ENCODE data around the gene EPG5.
"Not testable (repeated sequence)": the region's sequence is repeated elsewhere in the genome, so short reads cannot be mapped to it uniquely, and the experiment has no call there.

Gene EPG5

DNA sequence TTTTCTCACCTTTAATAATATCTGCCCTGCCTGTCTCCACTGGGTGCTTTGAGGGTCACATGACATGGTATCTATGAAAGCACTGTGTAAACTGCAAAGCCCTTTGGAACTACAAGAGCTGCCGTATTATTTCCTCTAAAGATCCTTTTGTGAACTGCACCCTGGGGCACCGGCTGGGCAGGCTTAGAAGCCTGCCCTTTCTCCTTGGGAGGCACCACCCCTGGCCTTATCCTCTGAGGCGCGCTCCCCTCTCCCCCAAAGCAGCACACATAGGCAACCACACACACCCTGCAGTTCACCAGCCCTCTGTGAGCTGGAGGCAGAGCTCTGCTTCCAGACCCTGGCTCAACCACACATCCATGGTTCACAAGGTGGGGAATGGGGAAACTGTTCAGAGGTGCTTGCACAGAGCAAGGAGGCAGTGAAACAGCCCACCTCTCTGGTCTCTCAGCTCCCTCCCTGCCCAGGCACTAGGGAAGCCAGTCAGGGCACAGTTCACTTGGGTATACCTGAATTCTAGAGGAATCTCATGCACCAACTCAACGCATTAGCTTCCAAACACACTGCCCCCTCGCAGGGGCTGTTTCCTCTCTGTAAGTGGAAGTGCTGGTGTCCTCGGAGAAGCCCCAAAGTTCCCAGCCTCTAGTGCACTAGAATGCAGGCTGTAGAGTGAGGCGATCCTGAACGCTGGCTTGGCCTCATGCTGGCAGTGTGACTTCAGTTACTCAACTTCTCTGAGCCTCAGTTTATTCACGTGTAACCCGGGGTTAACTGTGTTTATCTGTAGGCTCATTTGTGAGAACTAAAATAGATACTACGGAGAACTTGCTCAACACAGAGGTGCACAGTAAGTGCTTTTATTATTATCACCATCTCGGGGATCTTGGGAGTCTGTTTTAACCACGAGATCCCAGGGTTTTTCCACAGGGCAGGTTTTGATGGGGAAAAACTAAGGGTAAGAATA is 130.6 kb downstream of the EPG5 start:
- DNase-seq, result no peak

DNA sequence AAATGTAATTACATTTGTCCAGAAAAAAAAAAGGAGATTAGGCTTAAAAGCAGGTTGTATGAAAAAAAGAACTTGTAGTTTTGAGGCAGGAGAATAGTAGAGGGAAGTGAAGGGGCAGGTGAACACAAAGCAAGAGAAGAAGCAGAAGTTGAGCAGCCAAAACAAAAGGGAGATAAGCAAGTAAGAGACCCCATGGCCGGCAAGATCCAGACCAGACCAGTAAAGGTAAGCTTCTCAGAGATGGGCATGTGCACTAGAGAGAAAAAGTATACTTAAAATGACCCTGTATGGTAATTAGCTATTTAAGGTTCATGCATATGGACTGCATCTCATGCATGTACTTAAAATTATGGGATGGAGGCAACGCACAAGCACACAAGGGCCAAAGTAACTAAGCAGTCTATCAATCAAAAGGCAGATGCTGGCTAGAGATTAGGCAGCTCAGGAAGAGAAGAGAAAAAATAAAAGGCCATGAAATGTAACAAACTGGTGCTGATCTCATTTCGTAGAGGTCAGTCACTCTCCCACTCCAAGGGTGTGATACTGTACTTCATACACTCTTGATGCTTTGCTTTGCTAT is 132.0 kb downstream of the EPG5 start:
- DNase-seq, result no peak

DNA sequence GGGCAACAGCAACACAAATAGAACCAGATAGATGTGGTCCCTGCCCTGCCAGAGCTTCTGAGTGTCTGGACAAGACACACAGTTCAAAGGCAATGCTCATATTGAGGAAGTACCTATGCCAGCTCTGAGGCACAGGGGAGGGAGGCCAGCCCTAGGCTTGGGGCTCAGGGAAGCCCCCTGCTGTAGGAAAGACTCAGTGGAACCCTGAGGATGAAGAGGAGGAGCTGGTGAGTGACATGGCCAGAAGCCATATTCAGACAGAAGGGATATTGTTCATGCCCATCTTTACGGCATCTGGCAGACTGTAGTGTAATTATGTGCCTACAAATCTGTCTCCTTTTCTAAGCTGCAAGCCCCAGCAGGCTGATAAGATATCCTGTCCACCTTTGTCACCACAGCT is 132.8 kb downstream of the EPG5 start:
- no peak for DNase-seq

DNA sequence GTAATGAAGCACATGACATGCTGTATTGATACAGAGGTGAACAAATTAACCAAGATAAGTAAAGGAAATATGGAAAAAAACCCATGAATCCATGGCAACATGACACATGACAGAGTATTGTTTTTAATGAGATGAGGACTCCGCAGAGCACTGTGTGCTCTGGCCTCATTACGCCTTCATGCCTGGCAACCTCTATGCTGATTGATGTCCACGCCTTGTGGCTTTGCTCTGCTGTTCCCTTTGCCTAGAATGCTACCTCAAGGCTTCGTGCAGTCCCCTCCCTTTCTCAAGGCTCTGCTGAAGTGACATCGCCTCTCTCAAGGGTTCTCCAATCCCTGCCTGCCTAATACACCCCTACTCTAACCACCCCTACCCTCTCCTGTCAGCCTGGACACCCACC is 133.3 kb downstream of the EPG5 start:
- DNase-seq, result no peak

DNA sequence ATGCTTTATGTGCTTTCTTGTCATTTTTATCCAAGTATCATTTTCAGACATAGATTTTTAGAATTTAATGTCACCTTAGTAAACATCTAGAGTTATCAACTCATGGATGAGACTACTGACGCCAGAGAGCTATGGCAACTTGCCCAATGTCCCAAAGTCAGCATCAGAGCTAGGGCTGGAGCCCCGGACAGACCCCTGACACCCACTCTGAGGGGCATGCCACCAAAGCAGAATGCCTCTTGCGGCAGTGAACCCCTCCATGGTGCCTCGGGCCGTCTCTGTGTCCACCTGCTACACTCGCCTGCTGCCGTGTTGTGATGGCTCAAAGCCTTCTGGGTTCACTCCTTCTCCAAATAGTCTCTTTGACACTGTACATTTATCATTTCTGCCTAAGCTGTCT is 136.2 kb downstream of the EPG5 start:
- DNase-seq, result no peak

DNA sequence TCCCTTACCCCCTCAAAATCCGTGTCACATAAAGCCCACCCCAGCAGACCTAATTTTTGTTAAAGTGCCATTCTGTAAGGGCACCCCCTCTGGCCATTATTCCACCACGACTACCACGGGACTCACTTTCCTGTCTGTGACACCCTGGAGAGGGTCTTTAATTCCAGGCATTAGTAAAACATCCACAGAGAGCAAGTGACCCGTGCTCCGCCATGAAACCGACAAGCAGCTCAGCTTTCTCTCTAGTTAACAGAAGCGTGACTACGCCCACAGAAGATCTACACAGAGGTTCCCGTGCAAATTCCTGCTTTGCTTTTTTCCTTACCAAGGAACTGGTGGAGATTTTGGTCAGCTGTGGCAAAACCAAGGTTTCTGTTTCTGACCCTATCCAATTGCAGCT is 137.3 kb downstream of the EPG5 start:
- DNase-seq, result no peak

DNA sequence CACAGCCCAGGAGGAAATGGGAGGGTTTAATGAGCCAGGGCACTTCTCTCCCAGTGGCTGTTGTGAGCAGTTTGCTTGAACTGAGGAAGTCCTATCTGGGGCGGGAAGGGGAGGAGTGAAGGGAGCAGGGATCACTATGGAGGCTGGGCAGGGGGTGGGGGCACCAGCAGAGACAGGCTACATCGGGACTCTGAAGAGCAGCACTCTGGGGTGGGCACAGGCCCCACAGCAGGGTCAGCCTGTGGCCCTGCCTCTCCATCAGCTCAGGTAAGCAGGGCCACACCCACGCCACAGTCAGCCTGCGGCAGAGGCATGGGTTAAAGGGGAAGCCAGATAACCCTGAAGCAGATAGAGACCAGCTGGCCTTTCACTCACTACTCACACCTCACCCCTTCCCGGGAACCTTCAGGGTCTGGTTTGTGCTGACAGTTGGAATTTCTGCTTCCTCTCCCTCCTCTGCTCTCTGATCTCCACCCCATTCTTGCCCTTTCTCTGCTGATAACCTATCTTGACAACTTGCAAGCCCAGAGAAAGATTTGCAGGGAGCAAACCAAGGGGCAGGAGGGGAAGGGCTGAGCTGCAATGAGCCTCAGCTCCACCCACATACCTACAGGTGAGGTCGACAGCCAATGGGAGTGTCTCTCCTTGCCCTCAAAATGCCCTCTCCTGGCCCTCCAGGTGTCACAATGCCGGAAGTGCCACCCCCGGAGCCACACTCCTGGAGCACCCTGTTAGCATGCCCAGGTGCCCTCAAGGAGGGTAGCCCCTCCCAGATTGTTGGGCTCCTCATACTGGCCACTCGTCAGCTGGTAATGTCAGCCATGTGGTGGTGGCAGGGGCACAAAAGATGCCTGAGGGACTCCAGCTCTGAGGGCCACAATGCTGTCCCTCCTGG is 138.0 kb downstream of the EPG5 start:
- DNase-seq, result no peak

DNA sequence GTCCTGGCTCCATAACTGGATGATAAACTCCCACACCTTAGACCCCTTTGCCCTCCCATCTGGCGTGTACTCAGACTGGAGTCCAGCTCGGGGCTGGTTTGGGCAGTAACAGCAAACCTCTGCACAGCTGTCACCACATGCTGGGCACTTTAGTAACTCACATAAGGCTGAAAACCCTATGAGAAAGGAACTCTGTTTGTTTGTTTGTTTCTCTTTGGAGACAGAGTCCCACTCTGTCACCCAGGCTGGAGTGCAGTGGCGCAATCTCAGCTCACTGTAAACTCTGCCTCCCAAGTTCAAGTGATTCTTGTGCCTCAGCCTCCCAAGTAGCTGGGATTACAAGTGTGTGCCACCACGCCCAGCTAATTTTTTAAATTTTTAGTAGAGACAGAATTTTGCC is 140.4 kb downstream of the EPG5 start:
- DNase-seq, result not testable (repeated sequence)

DNA sequence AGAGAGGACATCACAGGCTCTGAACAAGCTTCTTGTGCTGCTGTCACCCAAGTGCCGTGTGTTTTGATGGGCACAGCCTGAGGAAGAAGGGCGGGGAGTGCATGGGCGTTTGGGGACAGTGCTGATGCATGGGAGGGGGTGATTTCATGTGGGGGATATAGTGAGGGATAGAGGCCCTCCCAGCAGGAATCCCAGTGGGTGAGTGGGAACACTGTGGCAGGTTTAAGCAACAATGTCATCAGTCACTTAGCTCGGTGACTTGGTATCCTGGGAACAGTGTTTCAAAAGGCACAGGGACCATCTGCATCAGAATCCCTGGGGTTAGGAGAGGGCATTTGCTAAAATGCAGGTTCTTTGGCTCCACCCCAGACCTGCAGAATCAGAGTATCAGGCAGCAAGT is 141.0 kb downstream of the EPG5 start:
- DNase-seq, result no peak

DNA sequence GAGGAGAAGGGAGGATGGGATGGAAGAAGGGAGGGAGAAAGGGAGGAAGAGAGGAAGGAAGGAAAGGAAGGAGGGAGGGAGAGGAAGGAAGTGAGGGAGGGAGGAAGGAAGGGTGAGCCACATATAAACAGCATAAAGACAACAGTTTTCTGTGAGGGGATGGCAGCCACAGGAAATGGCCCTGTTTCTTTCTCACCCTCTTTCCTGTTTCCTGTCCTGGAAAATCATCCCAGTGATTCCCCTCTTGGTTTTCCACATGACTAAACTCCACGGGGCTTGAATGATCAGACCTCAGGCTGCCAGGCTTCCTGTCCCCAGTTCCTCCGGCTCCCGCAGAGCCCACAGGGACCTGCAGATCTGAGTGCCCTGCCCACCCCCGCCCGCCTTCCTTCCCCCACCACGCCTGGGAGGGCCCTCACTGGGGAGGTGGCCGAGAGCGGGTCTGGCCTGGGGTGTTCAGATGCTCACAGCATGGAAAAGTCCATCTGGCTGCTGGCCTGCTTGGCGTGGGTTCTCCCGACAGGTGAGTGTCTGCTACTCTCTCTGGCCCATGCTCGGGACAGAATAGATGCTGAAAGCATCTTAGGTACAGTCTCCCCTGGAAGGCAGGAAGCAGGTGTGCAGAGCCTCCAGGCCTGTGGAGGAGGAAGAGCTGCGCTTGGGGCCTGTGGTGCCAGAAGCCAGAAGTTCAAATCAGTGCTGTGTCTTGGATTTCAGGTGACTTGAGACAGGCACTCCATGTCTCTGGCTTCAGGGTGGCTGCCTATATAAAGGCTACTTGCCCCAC is 141.7 kb downstream of the EPG5 start, which contains the start of gene SIGLEC15:
Gene SIGLEC15 (plus strand): TSS at position 418 of the 787 bp plus-strand sequence. CDS start 54 bp downstream, at position 472.
- DNase-seq, result no peak

DNA sequence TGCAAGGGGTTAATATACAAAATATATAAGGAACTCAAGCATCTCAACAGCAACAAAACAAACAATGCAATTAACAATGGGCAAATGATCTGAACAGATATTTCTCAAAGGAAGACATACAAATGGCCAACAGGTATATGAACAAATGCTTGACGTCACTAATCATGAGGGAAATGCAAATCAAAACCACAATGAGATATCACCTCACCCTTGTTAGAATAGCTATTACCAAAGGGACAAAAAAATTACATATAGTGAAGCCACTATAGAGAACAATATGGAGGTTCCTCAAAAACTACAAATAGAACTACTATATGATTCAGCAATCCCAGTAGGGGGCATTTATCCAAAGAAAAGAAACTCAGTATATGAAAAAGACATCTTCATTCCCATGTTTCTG is 145.4 kb downstream of the EPG5 start:
- no peak for DNase-seq

DNA sequence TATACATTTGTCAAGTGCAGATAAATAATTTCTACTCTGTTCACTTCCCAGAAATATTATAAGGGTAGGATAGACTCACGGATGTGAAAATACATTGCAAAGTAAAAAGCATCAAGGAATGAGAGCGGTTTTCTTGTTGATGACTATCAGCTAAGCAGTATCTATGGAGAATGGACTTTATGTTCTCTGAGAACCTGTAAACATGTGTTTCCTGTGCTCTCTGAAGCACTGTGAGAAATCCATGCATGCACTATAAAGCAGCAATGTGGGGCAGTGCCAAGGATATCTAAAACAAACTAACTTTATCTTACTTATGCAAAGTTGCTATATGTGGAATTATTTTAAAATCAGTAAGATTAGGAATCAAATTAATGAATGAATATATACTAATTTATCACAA is 146.1 kb downstream of the EPG5 start:
- no peak for DNase-seq

DNA sequence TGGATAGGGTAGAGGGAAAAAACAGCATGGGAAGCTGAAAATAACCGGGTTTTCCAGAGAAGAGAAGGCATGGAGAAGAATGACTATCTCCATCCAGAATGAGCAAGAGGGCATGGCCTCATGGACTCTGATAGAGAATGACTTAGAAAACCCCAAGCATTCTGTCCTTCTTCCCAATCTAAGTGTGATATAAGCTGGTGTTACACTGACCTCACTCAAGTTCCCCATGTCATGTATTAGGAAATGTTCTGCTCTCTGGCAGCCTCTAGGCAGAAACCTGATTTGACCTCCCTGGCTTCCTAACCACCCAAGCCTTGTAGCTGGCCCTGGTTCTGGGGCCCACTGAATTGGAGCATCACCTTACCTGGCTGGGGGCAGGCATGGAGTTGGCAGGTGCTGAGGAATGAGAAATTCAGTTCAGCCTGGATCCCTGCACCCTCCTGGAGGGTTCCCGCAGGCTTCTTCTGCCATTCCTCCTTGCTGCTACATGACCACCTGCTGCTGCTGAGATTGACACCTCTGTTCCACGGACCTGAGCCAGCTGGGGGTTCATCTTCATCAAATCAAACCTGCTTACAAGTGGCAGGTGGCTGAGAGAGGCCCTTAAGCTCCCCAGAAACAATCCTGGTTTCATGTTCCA is 146.9 kb downstream of the EPG5 start:
- no peak for DNase-seq

DNA sequence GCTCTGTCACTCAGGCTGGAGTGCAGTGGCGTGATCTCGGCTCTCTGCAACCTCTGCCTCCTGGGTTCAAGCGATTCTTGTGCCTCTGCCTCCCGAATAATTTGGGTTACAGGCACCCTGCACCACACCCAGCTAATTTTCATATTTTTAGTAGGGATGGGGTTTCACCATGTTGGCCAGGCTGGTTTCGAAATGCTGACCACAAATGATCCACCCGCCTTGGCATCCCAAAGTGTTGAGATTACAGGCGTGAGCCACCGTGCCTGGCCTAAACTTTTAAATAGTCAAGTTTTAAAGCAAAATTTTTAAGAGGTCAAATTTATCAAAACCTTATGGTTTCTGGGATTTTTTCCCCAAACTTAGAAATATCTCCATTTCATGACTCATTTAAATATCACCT is 148.4 kb downstream of the EPG5 start:
- DNase-seq, result not testable (repeated sequence)

DNA sequence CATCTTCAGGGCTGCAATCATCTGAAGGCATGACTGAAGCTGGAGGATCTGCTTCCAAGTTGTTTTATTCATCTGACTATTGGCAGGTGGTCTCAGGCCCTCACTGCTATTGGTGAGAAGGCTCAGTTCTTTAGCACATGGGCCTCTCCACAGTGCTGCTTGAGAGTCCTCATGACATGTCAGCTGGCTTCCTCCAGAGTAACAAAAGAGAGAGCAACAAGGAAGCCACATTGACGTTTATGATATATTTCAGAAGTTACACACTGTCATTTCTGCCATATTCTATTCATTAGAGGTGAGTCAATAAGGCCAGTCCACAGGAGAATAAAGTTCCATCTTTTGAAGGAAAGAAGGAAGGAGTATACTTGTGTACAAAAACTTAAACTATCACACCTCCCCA is 149.6 kb downstream of the EPG5 start:
- DNase-seq, result no peak

DNA sequence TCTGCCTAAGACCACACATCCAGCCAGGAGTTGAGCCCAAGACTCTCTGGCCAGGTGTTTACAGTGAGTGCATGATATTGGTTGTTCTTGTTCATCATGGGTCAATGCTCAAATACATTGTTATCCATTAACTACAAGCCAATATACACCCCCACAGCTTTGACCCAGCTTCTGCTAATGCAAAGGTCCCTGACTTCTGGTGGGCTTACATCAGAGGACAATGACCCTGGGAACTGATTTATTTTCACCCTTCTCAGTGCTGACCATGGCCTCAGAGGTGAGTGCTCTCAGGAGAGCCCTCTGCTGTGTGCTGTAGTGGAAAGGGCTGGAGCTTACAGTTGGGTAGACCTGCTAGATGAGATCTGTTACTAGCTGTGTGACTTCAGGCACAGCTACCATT is 152.4 kb downstream of the EPG5 start:
- not testable (repeated sequence) for DNase-seq

DNA sequence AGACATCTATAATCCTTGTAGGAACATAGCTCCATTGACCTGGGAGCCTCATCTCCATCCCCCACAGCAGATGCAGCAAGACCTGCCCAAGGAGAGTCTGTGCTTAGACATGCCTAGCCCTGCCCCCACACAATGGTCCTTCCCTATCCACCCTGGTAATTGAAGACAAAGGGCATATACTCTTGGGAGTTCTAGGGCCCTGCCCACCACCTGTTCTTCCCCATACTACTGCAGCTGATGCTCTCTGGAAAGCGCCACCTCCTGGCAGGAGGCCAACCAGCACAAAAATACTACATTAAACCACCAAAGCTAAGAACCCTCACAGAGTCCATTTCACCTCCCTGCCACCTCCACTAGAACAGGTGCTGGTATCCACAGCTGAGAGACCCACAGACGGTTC is 160.0 kb downstream of the EPG5 start:
- not testable (repeated sequence) for DNase-seq

DNA sequence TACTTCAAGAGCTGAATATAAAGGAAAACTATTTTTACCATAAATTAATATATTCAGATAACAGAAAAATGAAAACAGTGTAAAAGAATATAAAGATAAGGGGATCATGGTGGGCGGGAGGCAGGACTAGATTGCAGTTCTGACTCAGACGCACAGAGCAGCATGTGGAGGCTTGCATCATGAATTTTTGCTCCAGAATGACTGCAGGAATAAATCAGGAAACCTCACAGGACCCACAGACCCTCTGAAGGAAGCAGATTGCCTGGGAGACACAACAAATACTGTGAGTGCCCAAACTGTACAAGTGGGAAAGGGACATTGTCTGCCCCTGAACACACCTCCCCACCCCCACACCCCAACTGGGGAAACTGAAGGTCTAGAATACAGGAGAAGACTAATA is 160.9 kb downstream of the EPG5 start:
- DNase-seq, result no peak

DNA sequence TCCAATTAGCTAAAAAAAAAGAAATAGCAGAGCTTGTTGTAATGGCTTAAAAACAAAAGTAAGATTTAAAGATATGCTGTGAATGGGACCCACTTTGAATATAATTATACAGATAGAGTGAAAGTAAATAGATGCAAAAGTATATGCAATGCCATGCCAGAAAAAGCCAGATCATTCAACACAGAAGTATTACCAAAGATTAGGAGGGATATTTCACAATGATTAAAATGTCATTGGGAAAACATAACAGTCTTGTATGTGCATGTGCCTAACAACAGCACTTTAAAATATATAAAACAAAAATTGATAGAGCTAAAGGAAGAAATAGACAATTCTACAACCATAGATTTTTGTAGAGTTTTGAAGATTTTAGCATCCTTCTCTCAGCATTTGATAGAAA is 161.6 kb downstream of the EPG5 start:
- no peak for DNase-seq

DNA sequence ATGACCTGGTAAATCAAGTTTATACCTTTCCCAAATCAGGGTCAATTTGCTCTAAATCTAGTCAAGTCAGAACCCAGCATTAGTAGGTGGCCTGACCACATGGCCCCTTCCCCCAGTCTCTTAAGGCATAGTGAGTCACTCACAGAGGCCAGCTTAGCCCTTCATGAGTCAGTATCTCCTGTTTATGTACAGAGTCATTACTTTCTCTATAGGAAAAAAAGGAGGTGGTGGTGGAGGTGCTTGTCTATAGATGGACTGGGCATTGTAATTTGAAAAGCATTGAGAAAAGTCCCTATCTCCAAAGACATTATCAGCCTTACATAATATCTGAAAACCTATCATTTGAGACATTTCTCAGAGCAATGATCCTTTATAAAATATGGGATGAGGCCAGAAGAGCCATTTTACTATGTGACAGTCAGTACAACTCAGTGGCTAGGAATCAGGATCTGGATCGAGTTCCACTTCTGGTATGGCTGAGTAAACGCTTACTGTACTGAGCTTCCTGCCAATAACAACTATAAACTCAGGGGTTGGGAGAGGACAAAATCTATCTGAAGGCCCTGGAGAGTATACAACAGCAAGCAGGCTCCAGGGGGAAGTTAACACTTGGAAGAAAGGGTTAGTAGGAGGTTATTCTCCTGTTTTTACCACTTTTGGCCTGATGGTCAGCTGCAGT is 164.2 kb downstream of the EPG5 start:
- no peak for DNase-seq

DNA sequence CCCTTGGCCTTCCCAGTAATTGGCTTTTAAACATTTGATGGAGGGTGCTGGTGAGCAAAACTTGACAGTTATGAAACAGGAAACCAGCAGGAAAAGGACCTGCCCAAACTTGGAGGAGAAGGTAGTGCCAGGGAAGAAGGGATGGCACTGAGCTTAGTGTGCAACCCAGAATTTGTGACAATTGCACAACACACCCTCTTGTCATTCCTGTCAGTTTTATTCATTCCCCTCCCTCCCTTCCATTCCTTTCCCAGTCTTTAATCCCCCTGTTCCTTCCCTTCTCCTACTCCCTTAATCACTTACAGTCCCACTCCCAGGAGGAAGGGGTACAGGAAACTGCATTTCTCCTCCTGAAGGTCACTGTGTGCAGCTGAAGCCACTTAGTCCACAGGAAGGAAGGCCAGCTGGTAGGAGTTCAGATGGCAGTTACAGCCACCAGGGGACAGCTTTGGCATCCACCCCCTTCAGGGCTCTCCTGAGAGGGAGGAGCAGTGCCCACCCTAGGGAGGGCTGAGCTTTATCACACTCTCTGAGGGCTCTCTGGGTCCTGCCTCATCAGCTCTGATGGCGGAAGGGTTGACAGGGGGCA is 165.6 kb downstream of the EPG5 start:
- DNase-seq, result no peak
